GF-D8 (cell line): ENCODE data around the gene USPL1.

Source experiments
- DNase-seq: peaks from one replicate; lab custom pipeline; 2025; lab: John Stamatoyannopoulos, UW

USPL1 gene

DNA sequence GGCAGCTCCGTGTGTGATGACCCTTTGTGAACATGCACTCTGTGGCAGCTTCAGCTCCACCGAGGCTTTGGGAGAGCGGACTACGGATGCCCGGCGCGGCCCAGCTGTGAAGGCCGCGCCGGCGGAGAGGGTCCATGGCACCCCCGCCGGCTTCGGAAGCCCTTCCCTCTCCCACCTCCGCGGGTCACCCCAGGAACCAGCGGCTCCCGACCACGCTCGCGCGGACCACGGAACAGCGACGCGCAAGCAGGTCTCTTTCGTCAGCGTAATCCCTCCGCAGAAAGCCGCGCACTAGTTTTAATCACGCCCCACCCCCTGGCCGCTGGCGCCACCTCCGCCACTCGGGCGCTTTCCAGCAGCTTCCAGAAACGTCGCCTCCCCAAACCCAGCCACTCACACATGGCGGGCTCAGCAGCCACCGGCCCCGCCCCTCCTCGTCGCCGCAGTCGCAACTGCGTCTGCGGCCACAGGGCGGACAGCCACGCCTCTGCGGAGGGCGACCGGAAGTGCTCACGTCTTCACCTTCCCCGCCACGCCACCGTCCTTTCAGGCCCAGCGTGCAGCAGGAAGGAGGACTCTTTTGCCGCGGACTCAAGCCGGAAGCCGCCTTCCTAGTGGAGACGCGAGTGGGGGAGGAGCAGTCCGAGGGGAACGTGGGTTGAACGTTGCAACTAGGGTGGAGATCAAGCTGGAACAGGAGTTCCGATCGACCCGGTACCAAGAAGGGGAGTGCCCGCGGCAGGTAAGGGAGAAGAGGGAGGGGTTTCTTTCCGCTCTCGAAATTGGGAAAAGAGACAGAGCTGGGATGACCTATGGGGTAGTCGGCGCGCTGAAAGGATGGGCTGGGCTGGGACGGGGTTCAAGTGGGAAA is at the start of gene USPL1:
Gene USPL1, plus strand, starts transcription at position 606 of the 871 bp plus-strand sequence. CDS start 3,221 bp downstream, outside the sequence.
- peak; percentile 99 for DNase-seq

DNA sequence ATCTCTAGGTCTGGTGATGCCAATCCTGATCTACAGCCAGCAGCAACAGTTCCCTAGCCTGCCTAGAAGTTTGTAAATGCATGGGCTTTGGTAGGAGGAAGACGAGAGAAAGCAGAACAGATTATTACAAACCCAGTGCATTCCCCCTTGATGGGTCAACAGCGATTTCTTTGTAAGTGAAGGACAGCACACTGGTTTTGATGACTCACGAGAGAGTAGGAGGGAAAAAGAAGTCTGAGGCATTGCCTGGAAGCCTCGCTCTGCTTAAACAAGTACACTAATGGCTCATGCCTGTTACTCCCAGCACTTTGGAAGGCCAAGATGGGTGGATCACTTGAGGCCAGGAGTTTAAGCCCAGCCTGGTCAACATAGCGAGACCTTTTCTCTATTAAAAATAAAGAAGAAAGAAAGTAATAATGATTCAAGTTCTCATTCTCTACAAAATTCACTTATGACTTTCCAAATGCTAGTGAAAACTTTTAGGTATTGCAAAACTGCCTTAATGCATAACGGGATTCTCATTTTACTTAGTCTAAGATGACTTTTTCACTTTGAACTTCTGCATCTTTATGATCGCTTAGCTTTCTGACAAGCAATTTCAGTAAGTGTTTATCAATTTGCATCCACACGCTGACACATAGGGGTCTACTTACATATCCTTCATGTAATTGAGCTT is 47.7 kb upstream of the USPL1 start:
- DNase-seq = no peak

DNA sequence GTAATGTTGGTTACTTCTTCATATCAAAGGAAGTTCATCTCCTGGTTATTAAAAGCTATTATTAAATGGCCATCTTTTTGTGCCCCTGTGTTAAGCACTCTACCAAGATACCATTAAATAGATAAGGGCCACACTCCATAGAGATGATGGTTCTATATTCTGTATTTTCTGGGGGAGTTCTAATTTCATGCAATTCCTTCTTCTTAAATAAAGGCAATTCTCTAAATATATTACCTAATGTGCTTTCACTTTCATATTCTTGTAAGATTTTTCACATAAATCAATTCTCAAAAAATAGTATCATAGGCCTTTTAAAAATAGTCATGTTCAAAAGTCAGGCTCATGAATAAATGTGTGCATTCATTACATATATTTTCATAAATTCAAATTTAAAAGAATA is 47.0 kb upstream of the USPL1 start:
- no peak for DNase-seq

DNA sequence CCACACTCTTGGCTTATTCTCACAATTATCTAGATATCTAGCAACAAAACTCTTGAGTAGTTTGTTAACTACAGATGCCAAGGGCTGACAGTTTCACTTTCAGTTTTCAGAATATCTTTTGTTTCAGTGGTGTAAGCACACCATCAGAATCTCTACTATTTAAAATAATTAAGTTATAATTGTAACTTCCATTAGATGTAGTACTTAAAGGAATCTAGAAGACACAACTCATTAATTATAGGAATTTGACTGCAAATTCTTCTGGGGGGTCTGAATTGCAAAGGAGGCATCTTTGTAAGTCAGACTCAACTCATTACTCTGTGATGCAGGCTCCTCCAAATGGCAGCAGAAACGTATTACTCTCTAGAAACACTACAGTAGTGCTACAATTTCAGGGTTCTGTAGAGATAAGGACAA is 44.9 kb upstream of the USPL1 start:
- DNase-seq = peak; percentile 47

DNA sequence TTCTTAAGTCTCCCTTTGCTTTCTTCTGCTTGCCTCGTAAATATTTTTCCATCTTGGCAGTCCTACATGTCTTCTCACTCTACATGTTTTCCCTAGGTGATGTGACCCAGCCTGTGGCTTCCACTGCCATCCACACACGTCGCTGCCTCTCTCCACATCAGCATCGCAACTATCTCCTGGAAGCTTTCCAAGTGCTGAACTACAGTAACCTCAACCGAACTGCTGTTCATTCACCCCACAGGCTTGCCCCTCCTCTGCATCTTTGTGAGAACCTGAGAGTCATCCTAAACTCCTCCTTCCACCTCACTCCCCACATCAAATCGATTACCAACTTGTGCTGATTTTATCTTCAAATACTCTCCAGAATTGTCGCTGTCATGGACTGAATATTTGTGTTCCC is 41.2 kb upstream of the USPL1 start:
- no peak for DNase-seq

DNA sequence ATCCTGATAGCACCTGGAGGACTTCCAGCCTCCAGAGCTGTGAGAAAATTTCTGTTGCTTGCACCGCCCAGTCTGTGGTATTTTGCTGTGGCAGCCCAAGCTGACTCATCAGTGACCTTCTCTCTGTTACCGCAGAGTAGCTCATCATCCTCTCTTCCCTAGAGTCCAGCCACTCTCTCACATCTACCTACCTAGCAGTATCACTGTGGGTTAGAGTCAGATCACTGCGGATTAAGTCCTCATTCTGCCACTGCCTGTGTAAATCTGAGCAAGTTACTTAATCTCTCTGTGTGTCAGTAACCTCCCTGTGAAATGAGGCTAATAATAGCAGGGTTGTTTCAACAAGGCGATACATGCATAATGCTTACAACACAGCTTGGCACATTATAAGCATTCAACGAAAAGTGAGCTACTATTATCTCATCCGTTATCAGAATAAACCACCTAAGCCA is 40.3 kb upstream of the USPL1 start:
- DNase-seq = no peak

DNA sequence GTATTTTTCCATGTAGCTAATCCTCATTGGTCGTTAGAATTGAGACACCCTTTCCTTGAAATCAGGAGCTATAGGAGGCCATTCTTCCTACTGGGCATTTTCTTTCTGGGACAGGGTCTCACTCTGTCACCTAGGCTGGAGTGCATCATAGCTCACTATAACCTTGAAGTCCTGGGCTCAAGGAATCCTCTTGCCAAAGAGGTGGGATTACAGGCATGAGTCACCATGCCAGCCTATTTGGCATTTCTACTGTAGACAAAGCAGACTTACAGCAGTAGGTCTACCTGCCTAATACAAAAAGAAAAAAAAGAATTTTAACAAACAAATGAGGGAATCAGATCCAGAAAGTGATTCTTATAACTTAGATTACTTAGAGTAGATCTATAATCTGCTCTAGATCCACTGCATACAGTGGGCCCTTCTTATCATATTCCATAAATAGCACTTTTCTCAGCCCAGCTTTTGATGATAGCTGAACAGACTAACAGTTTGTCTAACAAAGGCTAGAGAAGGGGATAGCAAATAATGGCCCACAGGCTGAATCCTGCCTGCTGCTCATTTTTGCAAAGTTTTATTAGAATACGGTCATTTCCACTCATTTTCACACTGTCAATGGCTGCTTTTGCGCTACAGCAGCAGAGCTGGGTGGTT is 36.7 kb upstream of the USPL1 start:
- DNase-seq = no peak

DNA sequence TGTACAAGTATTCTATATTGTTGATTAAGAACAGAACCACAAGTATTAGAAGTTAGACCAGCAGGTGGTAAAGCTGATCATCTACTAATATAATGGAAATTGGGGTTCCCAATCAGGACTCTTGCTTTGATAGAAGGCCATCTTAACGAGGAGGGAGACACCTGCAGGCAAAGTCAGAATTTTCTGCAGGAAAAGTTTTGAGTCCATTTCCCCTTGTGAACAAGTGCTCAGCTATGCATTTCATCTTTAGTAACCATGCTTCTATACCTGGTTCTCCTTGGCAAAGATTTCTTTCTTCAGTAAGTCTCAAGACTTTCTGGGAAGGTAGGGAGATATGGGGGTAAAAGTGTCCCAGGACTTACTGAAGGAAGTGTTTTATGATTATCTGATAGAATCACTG is 36.1 kb upstream of the USPL1 start:
- no peak for DNase-seq

DNA sequence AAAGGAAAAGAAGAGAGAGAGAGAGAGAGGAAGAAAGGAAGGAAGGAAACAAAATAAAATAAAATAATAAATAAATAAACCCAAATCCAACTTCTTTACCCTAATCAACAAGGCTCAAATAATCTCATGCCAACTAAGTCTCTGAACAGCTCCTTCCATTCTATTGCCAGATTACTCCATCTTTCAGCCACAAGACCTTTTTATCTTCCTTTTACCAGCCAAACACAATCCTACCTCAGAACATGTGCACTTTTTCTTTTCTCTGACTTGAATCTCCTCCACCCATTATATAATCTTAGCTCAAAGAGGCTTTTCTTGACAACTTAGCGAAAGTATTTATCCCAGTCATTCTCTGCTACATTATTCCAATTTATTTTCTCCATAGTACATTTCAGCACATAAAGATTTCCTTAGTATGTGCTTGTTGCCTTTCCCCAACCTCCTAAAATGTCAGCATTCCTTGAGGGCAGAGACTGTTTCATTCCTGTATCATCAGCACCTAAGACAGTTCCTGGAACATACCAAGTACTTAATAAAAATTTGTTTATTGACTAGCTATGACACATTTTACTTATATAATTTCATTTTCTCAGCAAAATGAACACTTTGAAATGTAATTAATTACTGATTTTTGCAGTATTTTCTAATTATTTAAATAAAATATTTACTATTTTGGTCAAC is 33.5 kb upstream of the USPL1 start:
- no peak for DNase-seq

DNA sequence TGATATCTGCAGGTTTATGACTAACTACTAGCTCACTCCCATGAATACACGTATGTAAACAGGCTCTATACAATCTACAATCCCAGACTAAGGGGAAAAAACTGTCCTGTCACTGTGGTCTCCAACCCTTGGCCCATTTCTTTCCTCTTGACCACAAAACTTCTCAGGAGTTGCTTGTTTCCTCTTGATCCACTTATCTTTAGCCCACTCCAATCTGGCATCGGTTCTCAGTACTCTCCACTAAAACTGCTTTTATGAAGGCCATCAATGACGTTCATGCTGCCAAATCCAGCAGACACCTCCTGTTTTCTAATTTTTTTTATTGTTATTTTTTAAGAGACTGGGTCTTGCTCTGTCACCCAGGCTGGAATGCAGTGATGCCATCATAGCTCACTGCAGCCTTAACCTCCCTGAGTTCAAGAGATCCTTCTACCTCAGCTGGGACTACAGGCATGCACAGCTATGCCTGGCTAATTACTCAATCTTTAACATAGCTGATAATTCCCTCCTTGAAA is 31.9 kb upstream of the USPL1 start:
- DNase-seq = peak; percentile 54

DNA sequence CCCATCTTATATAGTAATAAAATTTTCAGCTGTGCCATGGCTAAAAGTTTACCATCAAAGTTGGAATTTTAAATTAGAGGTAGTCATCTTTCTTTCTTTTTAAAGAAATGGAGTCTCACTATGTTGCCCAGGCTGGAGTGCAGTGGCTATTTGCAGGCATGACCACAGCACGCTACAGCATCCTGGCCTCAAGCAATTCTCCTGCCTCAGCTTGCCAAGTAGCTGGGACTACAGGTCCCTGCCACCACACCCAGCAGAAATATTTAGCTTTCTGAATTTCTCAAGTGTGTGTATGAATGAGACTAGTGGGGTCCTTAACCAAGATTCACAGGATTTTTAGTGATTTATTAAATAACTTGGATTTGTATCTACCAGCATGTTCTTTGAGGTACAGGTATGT is 30.5 kb upstream of the USPL1 start:
- DNase-seq = no peak

DNA sequence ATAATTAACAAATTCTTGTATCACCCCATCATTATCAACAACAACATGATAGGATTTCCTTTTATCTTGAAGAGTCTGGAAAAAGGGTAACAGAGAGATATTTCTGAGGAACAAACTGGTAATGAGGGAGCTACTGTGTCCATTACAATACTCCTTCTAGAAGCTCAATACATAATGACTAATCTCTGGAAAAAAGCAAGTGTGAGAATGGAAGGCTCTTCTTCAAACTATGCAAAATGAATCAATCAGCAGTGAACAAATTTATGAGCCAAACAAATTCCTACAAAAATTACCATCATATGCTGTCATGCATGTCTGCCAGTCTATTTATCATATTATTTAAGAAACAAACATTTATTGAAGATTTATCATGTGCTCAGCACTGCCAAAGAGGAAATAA is 30.0 kb upstream of the USPL1 start:
- DNase-seq = no peak

DNA sequence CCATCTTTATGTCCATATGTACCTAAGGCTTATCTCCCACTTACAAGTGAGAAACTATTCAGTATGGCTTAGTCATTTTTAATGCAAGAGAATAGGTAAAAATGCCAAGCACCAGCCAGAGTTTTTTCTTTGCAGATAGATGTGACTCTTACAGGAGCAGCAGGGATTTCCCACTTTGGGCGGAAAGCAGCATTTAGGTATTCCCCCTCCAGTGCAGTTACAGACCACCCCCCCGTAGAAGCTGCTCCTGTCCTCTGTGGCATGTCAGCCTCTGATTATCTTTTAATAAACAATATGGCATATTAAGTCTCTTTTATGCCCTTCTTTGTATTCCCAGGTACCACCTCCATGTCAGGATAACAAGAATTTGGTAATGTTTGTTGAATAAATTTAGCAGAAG is 24.7 kb upstream of the USPL1 start:
- no peak for DNase-seq

DNA sequence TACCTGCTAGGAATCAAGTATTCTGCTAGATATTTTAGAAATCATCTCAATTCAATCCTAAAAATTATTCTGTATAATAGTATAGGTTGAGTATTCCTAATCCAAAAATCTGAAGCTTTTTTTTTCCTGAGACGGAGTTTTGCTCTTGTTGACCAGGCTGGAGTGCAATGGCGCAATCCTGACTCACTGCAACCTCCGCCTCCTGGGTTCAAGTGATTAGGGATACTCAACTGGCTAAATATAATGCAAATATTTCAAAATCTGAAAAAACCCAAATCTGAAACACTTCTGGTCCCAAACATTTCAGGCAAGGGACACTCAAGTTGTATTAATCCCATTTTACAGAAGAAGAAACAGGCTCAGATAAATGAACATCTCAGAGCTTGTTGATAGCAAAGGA is 17.2 kb upstream of the USPL1 start:
- no peak for DNase-seq

DNA sequence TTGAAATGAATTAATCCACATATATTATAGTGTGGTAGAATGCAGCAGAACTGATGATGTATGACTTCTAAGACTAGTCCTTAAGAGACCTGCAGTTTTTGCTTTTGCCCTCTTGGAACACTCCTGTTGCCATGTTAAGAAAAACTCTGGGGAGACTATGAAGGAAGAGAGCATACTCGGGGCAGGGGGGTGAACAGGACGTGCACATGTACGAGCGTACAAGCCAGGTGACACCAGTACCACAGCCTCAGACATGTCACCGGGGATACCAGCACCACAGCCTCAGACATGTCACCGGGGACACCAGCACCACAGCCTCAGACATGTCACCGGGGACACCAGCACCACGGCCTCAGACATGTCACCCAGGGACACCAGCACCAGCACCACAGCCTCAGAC is 15.9 kb upstream of the USPL1 start:
- no peak for DNase-seq

DNA sequence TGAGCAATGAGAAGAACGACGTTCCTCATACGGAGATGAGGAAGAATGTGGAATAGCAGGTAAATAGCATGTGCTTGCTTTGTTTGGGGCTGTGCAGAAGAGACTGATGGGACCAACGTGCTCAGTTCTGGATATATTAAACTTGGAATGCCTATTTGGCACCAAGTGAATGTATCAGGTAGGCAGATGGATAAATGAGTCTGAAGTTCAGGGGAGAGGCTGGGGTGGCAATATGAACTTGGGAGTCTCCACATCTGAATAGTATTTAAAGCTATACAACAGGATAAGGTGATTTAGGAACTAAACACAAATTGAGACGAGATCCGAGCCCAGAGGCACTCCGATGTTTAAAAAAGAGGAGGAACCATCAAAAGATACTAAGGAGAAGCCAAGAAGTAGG is 12.7 kb upstream of the USPL1 start:
- no peak for DNase-seq

DNA sequence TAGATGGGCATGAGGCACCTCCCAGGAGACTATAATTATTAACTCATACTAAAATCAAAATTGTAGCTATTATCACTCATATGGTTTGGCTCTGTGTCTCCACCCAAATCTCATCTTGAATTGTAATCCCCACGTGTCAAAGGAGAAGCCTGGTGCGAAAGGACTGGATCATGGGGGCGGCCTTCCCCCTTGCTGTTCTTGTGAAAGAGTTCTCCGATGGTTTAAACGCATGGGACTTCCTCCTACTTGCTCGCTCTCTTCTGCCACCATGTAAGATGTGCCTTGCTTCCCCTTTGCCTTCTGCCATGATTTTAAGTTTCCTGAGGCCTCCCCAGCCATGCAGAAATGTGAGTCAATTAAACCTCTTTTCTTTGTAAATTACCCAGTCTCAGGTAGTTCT is 10.5 kb upstream of the USPL1 start:
- peak; percentile 71 for DNase-seq

DNA sequence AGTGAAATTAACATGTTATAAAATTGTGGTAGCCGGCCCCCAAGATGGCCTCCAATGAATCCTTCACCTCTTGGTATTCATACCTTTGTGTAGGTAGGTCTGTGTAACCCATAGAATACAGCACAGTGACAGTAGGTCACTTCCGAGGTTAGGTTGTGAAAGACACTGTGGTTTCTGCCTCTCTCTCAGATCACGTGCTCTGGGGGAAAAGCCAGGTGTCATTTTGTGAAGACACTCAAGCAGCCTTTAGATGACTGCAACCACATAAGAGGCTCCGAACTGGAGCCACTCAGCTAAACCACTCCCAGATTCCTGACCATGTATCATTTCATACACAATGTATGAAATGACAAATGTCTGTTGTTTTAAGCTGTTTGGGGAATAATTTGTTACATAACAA is 9.8 kb upstream of the USPL1 start:
- peak; percentile 82 for DNase-seq

DNA sequence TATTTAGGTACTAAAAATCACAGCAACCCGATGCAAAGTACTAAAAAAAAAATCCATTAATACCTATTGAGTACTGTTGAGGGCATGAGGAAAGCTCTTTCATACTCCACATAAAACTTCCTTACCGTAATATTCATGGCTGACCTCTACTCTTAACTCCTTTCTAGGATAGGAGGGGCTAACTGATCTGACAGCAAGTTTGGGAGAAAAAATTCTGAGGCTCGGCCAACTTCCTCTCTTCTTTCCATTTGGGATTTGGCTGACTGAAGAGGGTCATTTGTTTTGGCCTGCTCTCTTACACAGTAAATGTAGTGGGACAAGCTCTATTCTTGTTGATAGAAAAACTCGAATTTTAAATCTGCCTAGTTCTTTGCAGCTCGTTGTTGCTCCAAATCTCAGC is 9.4 kb upstream of the USPL1 start:
- DNase-seq = no peak

DNA sequence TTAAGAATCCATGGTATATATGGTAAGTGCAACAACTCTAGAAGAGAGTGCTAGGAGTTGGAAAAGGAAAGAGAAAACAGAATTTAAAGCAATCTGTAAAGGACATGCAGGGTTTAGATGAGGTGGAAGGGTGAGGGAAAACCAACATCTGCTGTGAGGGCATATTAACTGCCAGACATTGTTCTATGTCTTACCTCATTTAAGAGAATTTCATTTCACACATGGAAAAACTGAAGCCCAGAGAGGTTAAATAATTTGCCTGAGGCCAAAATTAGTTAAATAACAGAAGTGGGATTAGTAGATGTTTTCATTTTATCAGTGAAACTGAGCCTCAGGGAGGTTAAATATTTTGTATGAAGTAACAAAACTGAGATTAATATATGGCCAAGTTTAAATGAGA is 7.4 kb upstream of the USPL1 start:
- no peak for DNase-seq

DNA sequence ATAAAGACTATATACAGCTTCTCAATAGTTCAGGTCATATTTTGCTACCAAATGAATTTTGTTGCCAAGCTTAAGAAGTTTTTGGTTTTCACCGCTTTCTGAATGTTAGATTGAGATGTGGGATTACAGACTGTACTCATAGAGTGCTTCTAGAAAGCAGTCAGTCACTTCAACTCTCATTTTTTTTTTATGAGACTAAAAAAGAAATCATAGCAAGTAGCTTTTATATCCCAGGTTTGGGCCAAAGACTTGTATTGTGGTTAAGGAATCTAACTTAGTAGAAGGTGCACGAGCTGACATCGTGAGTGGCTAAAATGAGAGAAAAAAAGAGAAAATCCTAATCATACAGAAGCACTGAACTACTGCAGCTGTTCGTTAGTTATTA is 2.2 kb upstream of the USPL1 start:
- DNase-seq = no peak

DNA sequence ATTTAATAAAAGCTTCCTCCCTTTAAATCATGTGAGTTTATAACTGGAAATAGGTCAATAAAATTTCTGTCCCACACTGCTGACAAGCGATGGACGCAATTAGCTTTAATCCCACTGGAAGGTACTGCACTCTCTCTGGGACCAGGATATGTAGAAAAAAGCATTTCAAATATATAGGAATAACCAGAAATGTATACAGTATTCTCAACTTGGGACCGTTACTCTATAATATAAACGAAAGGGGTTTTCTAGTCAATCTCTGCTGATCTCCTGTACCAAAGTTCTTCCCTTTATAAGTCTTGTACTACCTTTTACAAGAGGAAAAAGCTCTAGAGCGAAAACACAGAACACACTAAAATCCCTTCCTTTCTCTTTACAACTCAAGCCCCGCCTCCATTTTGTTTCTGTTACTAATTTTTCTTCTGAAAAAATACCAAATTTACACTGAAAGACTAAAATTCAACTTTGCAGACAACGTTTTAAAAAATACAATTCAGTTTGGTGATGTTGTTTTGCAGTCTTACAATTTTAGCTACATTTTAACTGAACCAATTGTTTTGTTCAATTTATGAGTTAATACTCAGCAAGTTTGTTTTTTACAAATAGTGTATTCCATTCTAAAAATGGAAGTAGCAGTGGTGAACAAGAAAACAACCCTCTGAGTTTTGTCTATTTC is 1.7 kb upstream of the USPL1 start:
- DNase-seq = peak; percentile 54
